Measurements from ENCODE around the gene RGL2. TPM values are rescaled to one million over a fixed set of nuclear protein-coding genes. Genes with fewer than 3 reads are reported as not detected.
"Not testable (repeated sequence)": the region's sequence is repeated elsewhere in the genome, so short reads cannot be mapped to it uniquely, and the experiment has no call there.

Gene RGL2
- total RNA-seq, 2 experiments from 2014 or later, result 27.2 to 67.6 TPM

- H3K4me3 ChIP-seq (ENCODE audit: low read depth, low read length, poor library complexity, severe bottlenecking), result no peak overlapping the region
- CTCF ChIA-PET (ENCODE audit: unreplicated experiment), result no interaction called here
- no peaks in the 10 kb centered on the region for H3K4me1 ChIP-seq (ENCODE audit: insufficient read depth, low read length, poor library complexity, severe bottlenecking)
- no peak overlapping the region for H3K27ac ChIP-seq (ENCODE audit: low read depth, low read length, poor library complexity, severe bottlenecking)
- no peaks in the 10 kb centered on the region for H3K9me2 ChIP-seq (ENCODE audit: insufficient read depth, low read length)
- no peak for DNase-seq (ENCODE audit: low spot score)
- H3K9me3 ChIP-seq (ENCODE audit: low read length), result no peaks in the 10 kb centered on the region
- no peak overlapping the region for H3K4me2 ChIP-seq (ENCODE audit: low read length)
- POLR2A ChIA-PET, result interaction anchor here (0.7 kb wide), 1 partner anchor 13 kb away, joined by 3 read pairs; the partner anchor contains the start of gene B3GALT4
- no peaks in the 10 kb centered on the region for H4K20me1 ChIP-seq (ENCODE audit: insufficient read depth, low read length)
- intact Hi-C loops (cut with micrococcal nuclease; ENCODE audit: unreplicated experiment), result no loop called here
- TF ChIP-seq CTCF (conservative IDR thresholded peaks at IDR 0.05; ENCODE audit: low read length) (no peak), EZH2phosphoT487 (IDR thresholded peaks at IDR 0.05; ENCODE audit: borderline replicate concordance, low read depth, low read length) (no peak)
- peaks cover 90% of the 10 kb centered on the region for H3K36me3 ChIP-seq (ENCODE audit: insufficient read depth, low read length)
- BruUV-seq (replicated peaks), result no TSS peak
- H2AFZ ChIP-seq (ENCODE audit: low read length), result no peak overlapping the region
- no peaks in the 10 kb centered on the region for H3K79me2 ChIP-seq (ENCODE audit: insufficient read depth, low read depth, low read length)
Measured at GRCh38 chr6:33264015-33264414, 34.7 kb downstream of the RGL2 start.

- POLR2A ChIA-PET, result interaction anchor here (0.6 to 1.0 kb wide), 2 partner anchors 9 to 129 kb away, joined by 3 read pairs; partner anchors contain the start of genes RPS18 and VPS52
- CTCF ChIA-PET (ENCODE audit: unreplicated experiment); H3K27ac ChIP-seq (ENCODE audit: low read depth, low read length, poor library complexity, severe bottlenecking); H3K9me2 ChIP-seq (ENCODE audit: insufficient read depth, low read length); H3K9me3 ChIP-seq (ENCODE audit: low read length); H3K4me2 ChIP-seq (ENCODE audit: low read length); BruUV-seq (replicated peaks); DNase-seq (ENCODE audit: low spot score); H4K20me1 ChIP-seq (ENCODE audit: insufficient read depth, low read length); H2AFZ ChIP-seq (ENCODE audit: low read length); H3K79me2 ChIP-seq (ENCODE audit: insufficient read depth, low read depth, low read length); H3K4me1 ChIP-seq (ENCODE audit: insufficient read depth, low read length, poor library complexity, severe bottlenecking); intact Hi-C loops (cut with micrococcal nuclease; ENCODE audit: unreplicated experiment); H3K4me3 ChIP-seq (ENCODE audit: low read depth, low read length, poor library complexity, severe bottlenecking): not testable (repeated sequence)
- H3K36me3 ChIP-seq (ENCODE audit: insufficient read depth, low read length), result peaks cover 89% of the 10 kb centered on the region
Measured at GRCh38 chr6:33262490-33262889, 36.3 kb downstream of the RGL2 start.

- CTCF ChIA-PET (ENCODE audit: unreplicated experiment), result no interaction called here
- TF ChIP-seq EZH2phosphoT487 (IDR thresholded peaks at IDR 0.05; ENCODE audit: borderline replicate concordance, low read depth, low read length) (no peak), CTCF (conservative IDR thresholded peaks at IDR 0.05; ENCODE audit: low read length) (no peak)
- Histone ChIP-seq H3K9me2 (ENCODE audit: insufficient read depth, low read length) (no peaks in the 10 kb centered on the region), H3K4me1 (ENCODE audit: insufficient read depth, low read length, poor library complexity, severe bottlenecking) (no peaks in the 10 kb centered on the region), H3K79me2 (ENCODE audit: insufficient read depth, low read depth, low read length) (no peaks in the 10 kb centered on the region), H3K4me3 (ENCODE audit: low read depth, low read length, poor library complexity, severe bottlenecking) (no peak overlapping the region), H4K20me1 (ENCODE audit: insufficient read depth, low read length) (no peaks in the 10 kb centered on the region), H3K9me3 (ENCODE audit: low read length) (no peaks in the 10 kb centered on the region), H2AFZ (ENCODE audit: low read length) (no peak overlapping the region), H3K4me2 (ENCODE audit: low read length) (no peak overlapping the region), H3K36me3 (ENCODE audit: insufficient read depth, low read length) (peaks cover 69% of the 10 kb centered on the region), H3K27ac (ENCODE audit: low read depth, low read length, poor library complexity, severe bottlenecking) (no peak overlapping the region)
- no peak for DNase-seq (ENCODE audit: low spot score)
- no TSS peak for BruUV-seq (replicated peaks)
- POLR2A ChIA-PET, result no interaction called here
- intact Hi-C loops (cut with micrococcal nuclease; ENCODE audit: unreplicated experiment), result no loop called here
Measured at GRCh38 chr6:33259032-33259431, 39.7 kb downstream of the RGL2 start.

All from OCI-LY7 (cell line).